Activated CD4-positive, alpha-beta T cell treated with anti-CD3 and anti-CD28 coated beads, Interleukin-2, amount 50 U/mL, for 24 hours (primary cell): Measurements from ENCODE around the gene TTYH1.
"Not testable (repeated sequence)": the region's sequence is repeated elsewhere in the genome, so short reads cannot be mapped to it uniquely, and the experiment has no call there.

ENCODE experiments used
- DNase-seq, 2 donors: peaks; one replicate each; pipeline ENCODE4 v3.0.0-alpha.2; 2020; ENCODE audit warnings: low read depth in 1 of 2, low spot score in 1 of 2

Gene TTYH1

GRCh38 chr19:54439174-54439851 lies 24.0 kb downstream of the TTYH1 start:
- no peak for DNase-seq

GRCh38 chr19:54440641-54441040 lies 25.4 kb downstream of the TTYH1 start:
- DNase-seq: no peak

- DNase-seq: no peak
These were observed 29.5 kb downstream of the TTYH1 start for GRCh38 chr19:54444737-54445136.

GRCh38 chr19:54446349-54446748 lies 31.1 kb downstream of the TTYH1 start:
- DNase-seq: not testable (repeated sequence)

GRCh38 chr19:54448040-54448773 lies 32.9 kb downstream of the TTYH1 start:
- DNase-seq: peak in 1 of 2 donors; percentile 39

GRCh38 chr19:54448774-54449700 lies 33.8 kb downstream of the TTYH1 start, which contains the start of gene LENG8:
Gene LENG8 (plus strand): TSS chr19:54449199. CDS start chr19:54451345, 2,146 bp downstream.
- DNase-seq: peak; percentile 96 to 97

GRCh38 chr19:54449701-54450069 lies 34.4 kb downstream of the TTYH1 start:
- DNase-seq: no peak

- DNase-seq: no peak
These were observed 36.1 kb downstream of the TTYH1 start for GRCh38 chr19:54451331-54451871.

- no peak for DNase-seq
These were observed 36.7 kb downstream of the TTYH1 start for GRCh38 chr19:54451997-54452396.

- no peak for DNase-seq
These were observed 37.4 kb downstream of the TTYH1 start for GRCh38 chr19:54452626-54453025.

- no peak for DNase-seq
These were observed 38.9 kb downstream of the TTYH1 start for GRCh38 chr19:54453921-54454780.

GRCh38 chr19:54454781-54455675 lies 39.8 kb downstream of the TTYH1 start:
- DNase-seq: no peak

- no peak for DNase-seq
These were observed 40.6 kb downstream of the TTYH1 start for GRCh38 chr19:54455786-54456422.

- DNase-seq: no peak
These were observed 41.4 kb downstream of the TTYH1 start for GRCh38 chr19:54456423-54457373.

- DNase-seq: no peak
These were observed 42.7 kb downstream of the TTYH1 start for GRCh38 chr19:54457773-54458647.

GRCh38 chr19:54458648-54459281 lies 43.5 kb downstream of the TTYH1 start:
- DNase-seq: no peak
